Spleen (tissue), 7 donors: ENCODE measurements around the gene PLAGL1.

Experiments used
- POLR2A ChIP-seq, 3 donors: fragments of 450-650 bp; IDR thresholded peaks; one replicate each; pipeline ENCODE4 v1.5.1; 2017; ENCODE audit warnings: antibody characterized with exemption in 3 of 3, mild to moderate bottlenecking in 1 of 3
- TF ChIP-seq, protein P1 (sequence below), 11 experiments: fragments of 200-600 bp in 7 of 11; fragments of 450-650 bp in 4 of 11; sonication (generic) in 4 of 11; IDR thresholded peaks in 8 of 11; conservative IDR thresholded peaks in 3 of 11; 1 replicate in 7 of 11; 2 replicates in 4 of 11; pipeline versions ENCODE4 v1.4.0 to v1.8.0; 2016 to 2021; ENCODE audit warnings: antibody characterized with exemption in 11 of 11, inconsistent platforms in 4 of 11, mild to moderate bottlenecking in 1 of 11
- donor health status: DM: no; HTN: no; CAD: no; lungs with moderate emphysema.
- donor health status: DM: no; HTN: no; CAD: no.
- donor health status: DM: no; HTN: no; CAD: no.

DNA sequence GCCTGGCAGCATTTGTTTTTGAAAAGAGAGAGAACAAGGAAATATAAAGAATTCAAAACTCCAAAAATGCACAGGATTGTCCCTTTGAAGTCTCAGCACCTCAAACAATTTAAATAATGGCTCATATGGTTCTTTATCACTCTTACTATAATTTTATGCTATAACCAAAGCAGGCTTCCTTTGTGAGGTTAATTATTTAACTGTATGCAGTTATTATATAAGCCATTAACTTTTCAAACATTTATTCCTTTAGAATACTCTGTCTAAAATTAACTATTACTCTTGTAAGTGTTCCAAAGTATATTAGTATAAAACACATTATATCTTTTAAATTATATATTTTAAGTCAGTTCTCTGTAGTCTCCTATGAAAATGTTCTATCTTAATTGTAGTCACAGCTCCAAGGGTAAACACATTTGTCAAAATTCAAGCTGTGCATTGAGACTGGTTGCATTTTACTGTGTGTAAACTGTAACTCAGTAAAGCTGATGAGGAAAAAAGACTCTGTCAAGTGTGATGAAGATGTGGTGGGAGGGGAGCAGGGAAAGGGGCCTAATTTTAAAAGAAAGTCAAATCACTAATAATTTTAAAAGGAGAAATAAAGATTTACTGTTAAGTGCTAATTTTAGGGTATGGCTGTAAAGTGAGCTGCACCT lies 20.0 kb upstream of the PLAGL1 start:
- TF ChIP-seq, protein P1, sequence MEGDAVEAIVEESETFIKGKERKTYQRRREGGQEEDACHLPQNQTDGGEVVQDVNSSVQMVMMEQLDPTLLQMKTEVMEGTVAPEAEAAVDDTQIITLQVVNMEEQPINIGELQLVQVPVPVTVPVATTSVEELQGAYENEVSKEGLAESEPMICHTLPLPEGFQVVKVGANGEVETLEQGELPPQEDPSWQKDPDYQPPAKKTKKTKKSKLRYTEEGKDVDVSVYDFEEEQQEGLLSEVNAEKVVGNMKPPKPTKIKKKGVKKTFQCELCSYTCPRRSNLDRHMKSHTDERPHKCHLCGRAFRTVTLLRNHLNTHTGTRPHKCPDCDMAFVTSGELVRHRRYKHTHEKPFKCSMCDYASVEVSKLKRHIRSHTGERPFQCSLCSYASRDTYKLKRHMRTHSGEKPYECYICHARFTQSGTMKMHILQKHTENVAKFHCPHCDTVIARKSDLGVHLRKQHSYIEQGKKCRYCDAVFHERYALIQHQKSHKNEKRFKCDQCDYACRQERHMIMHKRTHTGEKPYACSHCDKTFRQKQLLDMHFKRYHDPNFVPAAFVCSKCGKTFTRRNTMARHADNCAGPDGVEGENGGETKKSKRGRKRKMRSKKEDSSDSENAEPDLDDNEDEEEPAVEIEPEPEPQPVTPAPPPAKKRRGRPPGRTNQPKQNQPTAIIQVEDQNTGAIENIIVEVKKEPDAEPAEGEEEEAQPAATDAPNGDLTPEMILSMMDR (IDR thresholded peaks at IDR 0.05 in 8 of 11, conservative IDR thresholded peaks at IDR 0.05 in 3 of 11): no peak
- TF ChIP-seq POLR2A (IDR thresholded peaks at IDR 0.05): no peak
